Large intestine (tissue), 3 donors: Measurements from ENCODE around the gene MYO5B. TPM values are rescaled to one million over a fixed set of nuclear protein-coding genes. Genes with fewer than 3 reads are reported as not detected.

Experiments used
- DNase-seq, 2 donors: peaks; one replicate each; pipeline versions ENCODE4 v3.0.0 to v3.0.0-alpha.2; 2013
- H3K27ac ChIP-seq: one replicate; pipeline ENCODE4 v1.5.1; 2013; ENCODE audit warnings: low read length
- H3K27me3 ChIP-seq: 2 replicates; pipeline ENCODE4 v1.6.1; 2013; ENCODE audit warnings: low read length; ENCODE audit not compliant: control insufficient read depth, insufficient read depth
- H3K36me3 ChIP-seq: 2 replicates; pipeline ENCODE4 v1.6.1; 2013; ENCODE audit warnings: low read length; ENCODE audit not compliant: control insufficient read depth, insufficient read depth
- H3K4me1 ChIP-seq: one replicate; pipeline ENCODE4 v1.6.1; 2013; ENCODE audit warnings: low read length; ENCODE audit not compliant: control insufficient read depth, insufficient read depth
- H3K4me3 ChIP-seq: one replicate; pipeline ENCODE4 v1.5.1; 2013; ENCODE audit warnings: low read length
- H3K9me3 ChIP-seq: one replicate; pipeline ENCODE4 v1.6.1; 2013; ENCODE audit warnings: mild to moderate bottlenecking, low read depth, low read length, moderate library complexity; ENCODE audit not compliant: control insufficient read depth
- WGBS: methylation state at CpG from one replicate; pipeline ENCODE4 v1.1.5; 2013; ENCODE audit warnings: low lambda C conversion rate; ENCODE audit not compliant: insufficient coverage; 5-methylcytosine and 5-hydroxymethylcytosine counted together
- polyA plus RNA-seq: library from polyadenylated mRNA; unstranded; fragments of 120-200 nt; gene quantifications from one replicate; pipeline ENCODE4 v1.2.1, GENCODE V29; 2013

Gene MYO5B
- polyA plus RNA-seq, 1 donor, result 52.0 TPM

DNA sequence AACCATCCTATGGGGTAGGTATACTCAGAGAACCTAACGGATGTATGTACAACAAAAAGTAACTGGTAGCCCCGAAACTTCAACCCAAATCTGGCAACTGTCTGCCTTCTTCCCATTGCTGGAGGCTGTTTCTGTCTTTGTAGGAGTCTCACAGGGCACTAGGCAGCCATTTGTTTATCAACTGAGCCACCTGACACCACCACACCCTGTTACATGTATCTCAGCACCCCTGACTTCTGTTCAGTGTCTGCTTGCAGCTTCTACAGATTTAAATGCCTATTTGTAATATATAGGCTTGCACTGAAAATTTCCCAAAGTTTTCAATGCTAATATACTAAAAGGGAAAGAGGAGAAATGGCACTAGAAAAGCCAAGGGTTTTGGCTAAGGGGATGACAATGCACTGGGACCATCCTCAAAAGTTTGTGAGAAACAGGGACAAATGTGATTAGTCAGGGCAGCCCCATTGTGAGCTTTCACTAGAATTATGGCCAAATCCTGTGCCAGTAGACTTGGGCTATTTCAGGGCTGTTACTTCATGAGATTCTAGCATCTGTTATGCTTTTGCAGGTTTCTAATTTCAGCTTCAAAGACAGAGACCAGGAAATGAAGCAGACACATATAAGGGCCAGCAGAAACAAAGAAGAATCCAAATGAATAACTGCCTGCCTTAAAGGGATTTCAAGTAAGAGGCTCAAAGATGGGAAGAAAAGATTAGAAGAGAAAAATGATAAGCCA is 103.3 kb downstream of the MYO5B start:
- H3K4me3 ChIP-seq, result no peak overlapping the region
- H3K27ac ChIP-seq, result peak overlapping the region; percentile 16
- no peaks in the 10 kb centered on the region for H3K36me3 ChIP-seq
- DNase-seq, result peak; percentile 9 to 34
- no CpG with 5 or more reads among the region's 2 CpGs for WGBS
- no peaks in the 10 kb centered on the region for H3K27me3 ChIP-seq
- H3K9me3 ChIP-seq, result no peaks in the 10 kb centered on the region
- peaks cover 18% of the 10 kb centered on the region for H3K4me1 ChIP-seq

GRCh38 chr18:50090370-50091312 is 104.3 kb downstream of the MYO5B start:
- no peaks in the 10 kb centered on the region for H3K27me3 ChIP-seq
- H3K4me1 ChIP-seq, result peaks cover 18% of the 10 kb centered on the region
- 60% methylated on average over 1 of the region's 6 CpGs for WGBS
- H3K4me3 ChIP-seq, result no peak overlapping the region
- peak overlapping the region; percentile 16 for H3K27ac ChIP-seq
- no peaks in the 10 kb centered on the region for H3K9me3 ChIP-seq
- H3K36me3 ChIP-seq, result no peaks in the 10 kb centered on the region
- DNase-seq, result peak in 1 of 2 donors; percentile 43

GRCh38 chr18:50089702-50090101 is 105.2 kb downstream of the MYO5B start:
- Histone ChIP-seq H3K36me3 (no peaks in the 10 kb centered on the region), H3K4me3 (no peak overlapping the region), H3K4me1 (peaks cover 18% of the 10 kb centered on the region), H3K27ac (no peak overlapping the region), H3K27me3 (no peaks in the 10 kb centered on the region), H3K9me3 (no peaks in the 10 kb centered on the region)
- 80% methylated on average over 1 of the region's 9 CpGs for WGBS
- DNase-seq, result no peak

- WGBS, result no CpG with 5 or more reads among the region's 3 CpGs
- H3K27me3 ChIP-seq, result no peaks in the 10 kb centered on the region
- no peak for DNase-seq
- H3K9me3 ChIP-seq, result no peaks in the 10 kb centered on the region
- H3K4me1 ChIP-seq, result no peaks in the 10 kb centered on the region
- H3K27ac ChIP-seq, result no peak overlapping the region
- no peaks in the 10 kb centered on the region for H3K36me3 ChIP-seq
- no peak overlapping the region for H3K4me3 ChIP-seq
Observed at GRCh38 chr18:50083708-50084107, 111.2 kb downstream of the MYO5B start.

DNA sequence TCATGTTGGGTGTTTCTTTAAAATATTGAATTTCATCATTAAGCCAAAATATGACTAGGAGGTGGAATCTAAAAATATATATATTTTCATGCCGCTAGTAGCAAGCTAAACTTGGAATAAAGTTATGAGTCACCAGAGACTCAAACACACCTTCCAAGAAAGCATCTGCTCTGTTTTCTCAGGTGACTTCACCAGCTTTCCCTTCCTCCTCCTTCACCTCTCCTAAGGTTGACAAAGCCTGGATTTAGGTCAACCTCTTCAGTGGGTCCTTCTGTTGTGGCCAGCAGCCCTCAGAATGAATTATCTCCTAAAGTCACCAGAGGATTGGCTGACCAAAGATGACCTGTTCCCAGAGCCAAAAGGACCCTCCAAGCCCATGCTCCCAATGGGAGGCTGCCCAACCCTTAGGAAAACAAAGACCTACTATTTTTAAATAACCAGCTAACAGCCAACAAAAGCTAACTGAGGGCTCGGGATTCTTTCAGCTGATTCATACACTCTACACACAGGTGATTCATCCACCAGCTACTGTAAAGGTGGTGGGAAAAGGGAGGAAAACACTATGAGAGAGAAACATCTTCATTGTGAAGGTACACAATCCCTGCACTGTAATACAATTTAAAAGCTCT is 113.9 kb downstream of the MYO5B start:
- Histone ChIP-seq H3K27ac (no peak overlapping the region), H3K27me3 (no peaks in the 10 kb centered on the region), H3K4me3 (no peak overlapping the region), H3K36me3 (no peaks in the 10 kb centered on the region), H3K9me3 (no peaks in the 10 kb centered on the region), H3K4me1 (peaks cover 6% of the 10 kb centered on the region)
- WGBS, result 83% methylated on average over 1 of the region's 2 CpGs
- no peak for DNase-seq

GRCh38 chr18:50080316-50080715 is 114.6 kb downstream of the MYO5B start:
- Histone ChIP-seq H3K27me3 (no peaks in the 10 kb centered on the region), H3K4me1 (peaks cover 13% of the 10 kb centered on the region), H3K27ac (no peak overlapping the region), H3K36me3 (no peaks in the 10 kb centered on the region), H3K4me3 (no peak overlapping the region), H3K9me3 (no peaks in the 10 kb centered on the region)
- WGBS, result 72% methylated on average over 2 of the region's 4 CpGs
- DNase-seq, result no peak

DNA sequence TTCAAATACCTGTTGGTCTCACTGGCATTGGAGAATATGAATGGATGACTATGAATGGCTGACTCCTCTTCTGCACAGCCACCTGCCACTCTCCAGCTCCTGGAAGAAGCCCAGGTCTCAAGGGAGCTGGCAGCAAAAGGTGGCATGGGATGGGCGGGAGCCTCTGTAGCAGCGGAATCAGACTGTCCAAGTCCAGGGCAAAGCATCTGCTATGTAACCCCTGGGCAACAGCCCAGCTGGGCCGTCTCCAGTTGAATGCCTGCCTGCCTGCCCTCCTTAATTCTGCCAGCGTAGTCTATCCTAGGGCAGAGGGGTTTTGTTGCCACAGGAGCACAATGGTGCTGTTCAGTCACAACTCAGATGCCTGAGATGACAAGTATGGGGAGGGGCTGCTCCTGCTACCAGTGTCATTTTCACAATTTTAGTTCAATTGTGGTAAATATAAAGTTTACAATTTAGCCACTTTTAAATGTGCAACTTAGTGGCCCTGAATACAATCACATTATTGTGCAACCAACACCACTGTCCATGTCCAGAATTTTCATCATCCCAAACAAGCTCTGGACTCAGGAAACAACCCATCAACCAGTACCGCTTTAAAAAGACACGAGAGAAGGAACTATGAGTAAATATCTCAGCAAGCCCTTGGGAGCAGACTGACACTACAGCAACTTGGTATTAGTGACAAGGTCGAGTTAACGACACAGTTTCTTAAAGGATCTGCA is 115.2 kb downstream of the MYO5B start:
- Histone ChIP-seq H3K4me3 (no peak overlapping the region), H3K36me3 (no peaks in the 10 kb centered on the region), H3K27ac (no peak overlapping the region), H3K4me1 (peaks cover 13% of the 10 kb centered on the region), H3K9me3 (no peaks in the 10 kb centered on the region), H3K27me3 (no peaks in the 10 kb centered on the region)
- no peak for DNase-seq
- WGBS, result no CpG with 5 or more reads among the region's 8 CpGs

DNA sequence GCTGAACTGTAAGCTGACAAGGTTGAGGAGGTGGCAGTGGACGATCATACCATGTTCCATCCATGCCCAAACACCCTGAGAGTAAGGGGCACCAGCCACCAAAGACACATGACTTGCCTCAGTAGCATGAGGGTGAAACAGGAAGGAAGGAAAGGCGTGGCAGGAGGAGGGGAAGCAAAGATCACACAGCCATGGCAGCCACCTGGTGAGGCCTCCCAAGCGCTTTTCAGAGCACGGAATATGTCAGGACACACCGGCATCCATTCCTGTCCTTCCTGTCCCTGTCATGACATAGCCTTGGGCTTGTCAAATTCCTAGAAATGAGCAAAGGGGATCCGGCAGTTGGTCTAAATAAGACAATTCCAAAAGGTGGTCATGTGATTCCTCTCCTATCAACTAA is 118.7 kb downstream of the MYO5B start:
- Histone ChIP-seq H3K27ac (peak overlapping the region; percentile 58), H3K27me3 (no peaks in the 10 kb centered on the region), H3K9me3 (no peaks in the 10 kb centered on the region), H3K4me1 (peaks cover 13% of the 10 kb centered on the region), H3K36me3 (no peaks in the 10 kb centered on the region), H3K4me3 (no peak overlapping the region)
- peak; percentile 10 to 60 for DNase-seq
- no CpG with 5 or more reads among the region's 6 CpGs for WGBS

DNA sequence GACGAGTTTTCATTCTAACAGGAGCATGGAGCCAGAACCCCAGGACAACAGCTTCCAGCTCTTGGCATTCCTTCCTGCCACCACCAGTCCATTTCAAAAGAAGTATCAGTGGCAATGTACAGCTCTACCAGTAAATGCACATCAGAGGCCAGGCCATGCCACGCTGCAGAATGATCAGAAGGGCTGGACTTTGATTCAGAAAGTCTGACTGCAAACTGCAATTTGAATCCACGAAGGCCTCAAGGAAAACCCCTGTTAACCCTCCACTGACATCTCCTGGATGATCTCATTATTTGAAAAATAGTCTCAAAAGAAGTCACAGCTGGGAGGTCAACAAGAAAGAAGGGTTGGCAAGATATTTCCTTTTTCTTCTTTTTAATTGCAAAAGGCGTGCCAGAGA is 119.2 kb downstream of the MYO5B start:
- H3K27me3 ChIP-seq, result no peaks in the 10 kb centered on the region
- no peaks in the 10 kb centered on the region for H3K9me3 ChIP-seq
- H3K4me1 ChIP-seq, result peaks cover 13% of the 10 kb centered on the region
- no peaks in the 10 kb centered on the region for H3K36me3 ChIP-seq
- H3K4me3 ChIP-seq, result no peak overlapping the region
- WGBS, result no CpG with 5 or more reads among the region's 4 CpGs
- H3K27ac ChIP-seq, result peak overlapping the region; percentile 58
- peak; percentile 38 to 72 for DNase-seq

GRCh38 chr18:50074404-50074803 is 120.5 kb downstream of the MYO5B start:
- DNase-seq, result no peak
- Histone ChIP-seq H3K36me3 (no peaks in the 10 kb centered on the region), H3K27me3 (no peaks in the 10 kb centered on the region), H3K27ac (no peak overlapping the region), H3K4me3 (no peak overlapping the region), H3K4me1 (peaks cover 13% of the 10 kb centered on the region), H3K9me3 (no peaks in the 10 kb centered on the region)
- 100% methylated on average over 2 of the region's 5 CpGs for WGBS
